NB4 (cell line): ENCODE results near the gene STARD13.

ENCODE experiments used
- DNase-seq: peaks from one replicate; pipeline ENCODE4 v3.0.0; 2010; ENCODE audit warnings: low read depth
- H3K4me3 ChIP-seq: one replicate; pipeline ENCODE4 v1.5.1; 2011; ENCODE audit warnings: mild to moderate bottlenecking, low read depth, low read length, moderate library complexity
- MAX ChIP-seq: IDR thresholded peaks from 2 replicates; pipeline ENCODE4 v1.6.1; 2011; ENCODE audit warnings: low read depth, low read length
- MYC ChIP-seq: IDR thresholded peaks from 2 replicates; pipeline ENCODE4 v1.6.1; 2011; ENCODE audit warnings: low read depth, low read length
- POLR2A ChIP-seq: IDR thresholded peaks from 2 replicates; pipeline ENCODE4 v1.6.1; 2011; ENCODE audit warnings: mild to moderate bottlenecking; ENCODE audit not compliant: insufficient read length; ENCODE audit errors: extremely low read depth
- TF ChIP-seq, protein P1 (sequence below): IDR thresholded peaks from one replicate; pipeline ENCODE4 v1.5.1; 2012; ENCODE audit warnings: low read depth, low read length

STARD13 gene

DNA sequence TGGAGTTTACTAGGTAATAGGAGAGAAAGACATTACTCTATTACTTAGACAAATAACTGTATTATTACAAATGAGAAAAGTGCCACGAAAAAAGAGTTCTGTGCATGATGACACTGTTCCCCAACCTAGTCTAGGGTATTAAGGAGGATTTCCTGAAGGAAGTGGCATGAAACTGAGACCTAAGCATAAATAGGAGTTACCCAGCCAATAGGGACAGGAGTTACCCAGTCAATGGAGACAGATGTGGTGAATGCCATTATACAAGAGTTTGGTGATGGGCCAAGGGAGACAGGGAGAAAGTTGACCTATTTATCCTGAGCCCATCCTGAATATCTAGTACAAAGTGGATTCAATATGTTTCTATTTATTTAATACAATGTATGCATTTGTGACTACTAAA, 203.9 kb downstream of the STARD13 start:
- H3K4me3 ChIP-seq, result no peak overlapping the region
- no peak for DNase-seq
- TF ChIP-seq, protein P1, sequence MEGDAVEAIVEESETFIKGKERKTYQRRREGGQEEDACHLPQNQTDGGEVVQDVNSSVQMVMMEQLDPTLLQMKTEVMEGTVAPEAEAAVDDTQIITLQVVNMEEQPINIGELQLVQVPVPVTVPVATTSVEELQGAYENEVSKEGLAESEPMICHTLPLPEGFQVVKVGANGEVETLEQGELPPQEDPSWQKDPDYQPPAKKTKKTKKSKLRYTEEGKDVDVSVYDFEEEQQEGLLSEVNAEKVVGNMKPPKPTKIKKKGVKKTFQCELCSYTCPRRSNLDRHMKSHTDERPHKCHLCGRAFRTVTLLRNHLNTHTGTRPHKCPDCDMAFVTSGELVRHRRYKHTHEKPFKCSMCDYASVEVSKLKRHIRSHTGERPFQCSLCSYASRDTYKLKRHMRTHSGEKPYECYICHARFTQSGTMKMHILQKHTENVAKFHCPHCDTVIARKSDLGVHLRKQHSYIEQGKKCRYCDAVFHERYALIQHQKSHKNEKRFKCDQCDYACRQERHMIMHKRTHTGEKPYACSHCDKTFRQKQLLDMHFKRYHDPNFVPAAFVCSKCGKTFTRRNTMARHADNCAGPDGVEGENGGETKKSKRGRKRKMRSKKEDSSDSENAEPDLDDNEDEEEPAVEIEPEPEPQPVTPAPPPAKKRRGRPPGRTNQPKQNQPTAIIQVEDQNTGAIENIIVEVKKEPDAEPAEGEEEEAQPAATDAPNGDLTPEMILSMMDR, result no peak
- TF ChIP-seq POLR2A, result no peak
- TF ChIP-seq MAX, result no peak
- no peak for TF ChIP-seq MYC

- DNase-seq, result no peak
- no peak overlapping the region for H3K4me3 ChIP-seq
- TF ChIP-seq, protein P1, result no peak
- no peak for TF ChIP-seq MYC
- TF ChIP-seq MAX, result no peak
- TF ChIP-seq POLR2A, result no peak
These were observed 204.5 kb downstream of the STARD13 start for GRCh38 chr13:33080972-33081590.

DNA sequence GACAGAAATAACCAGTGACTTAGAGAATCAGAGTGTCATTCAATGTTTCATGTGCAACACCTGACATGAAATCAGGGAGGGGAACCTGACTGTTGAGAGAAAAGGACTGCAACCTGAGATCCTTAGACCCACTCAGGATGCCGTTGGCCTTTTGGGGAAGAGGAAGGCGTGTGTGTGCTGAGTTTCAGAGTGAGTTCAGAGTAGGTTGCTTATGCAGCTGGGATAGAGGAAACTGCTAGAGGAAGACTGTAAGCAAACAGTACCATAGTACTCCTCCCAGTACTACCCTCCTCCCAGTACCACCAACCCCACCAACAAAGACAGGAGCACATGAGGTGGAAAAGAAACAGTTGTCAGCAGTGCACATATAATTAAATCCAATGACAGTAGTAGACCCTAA, 205.6 kb downstream of the STARD13 start:
- TF ChIP-seq MAX (no peak), POLR2A (no peak), MYC (no peak)
- TF ChIP-seq, protein P1, result no peak
- no peak for DNase-seq
- no peak overlapping the region for H3K4me3 ChIP-seq

DNA sequence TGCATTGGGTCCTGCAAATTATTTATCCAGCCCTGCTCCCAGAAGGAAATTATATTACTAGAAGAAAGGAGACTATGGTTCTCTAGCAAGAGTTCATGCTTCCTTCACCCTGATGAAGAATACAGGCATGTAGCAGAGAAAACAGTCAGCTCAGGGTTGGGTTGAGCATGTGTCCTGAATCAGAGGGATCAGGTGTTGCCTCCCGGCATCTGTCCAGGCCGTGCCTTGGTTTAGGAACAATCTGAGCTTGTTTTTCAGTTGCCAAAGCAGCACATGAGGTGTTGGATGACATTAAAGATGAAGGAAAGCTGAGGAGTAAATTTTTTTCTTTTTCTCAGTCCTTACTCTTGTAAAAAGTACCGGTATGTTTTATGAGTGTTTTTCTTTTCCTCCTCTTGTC, 207.3 kb downstream of the STARD13 start:
- no peak for DNase-seq
- TF ChIP-seq MAX, result no peak
- TF ChIP-seq POLR2A, result no peak
- no peak for TF ChIP-seq MYC
- TF ChIP-seq, protein P1, result no peak
- H3K4me3 ChIP-seq, result no peak overlapping the region

- TF ChIP-seq MAX (no peak), POLR2A (no peak), MYC (no peak)
- TF ChIP-seq, protein P1, result no peak
- no peak overlapping the region for H3K4me3 ChIP-seq
- no peak for DNase-seq
These were observed 209.3 kb downstream of the STARD13 start for GRCh38 chr13:33076001-33076992.
